Common myeloid progenitor, CD34-positive (primary cell): ENCODE data around the gene MSANTD3.
"Not testable (repeated sequence)": the region's sequence is repeated elsewhere in the genome, so short reads cannot be mapped to it uniquely, and the experiment has no call there.

ENCODE experiments used
- CTCF ChIA-PET: fragments of 350-600 bp; sonication (Branson Sonifier 250); formaldehyde crosslinking; loops from one replicate; lab custom pipeline; 2021; ENCODE audit warnings: antibody characterized with exemption; lab: Charles Lee
- POLR2A ChIA-PET: fragments of 350-600 bp; sonication (Branson Sonifier 250); formaldehyde crosslinking; loops from one replicate; lab custom pipeline; 2021; ENCODE audit warnings: antibody characterized with exemption; lab: Charles Lee
- DNase-seq, 3 donors: peaks; one replicate each; pipeline versions ENCODE4 v3.0.0 to v3.0.0-alpha.2; 2013
- H3K27ac ChIP-seq, 2 experiments: 1 replicate in 1 of 2; 2 replicates in 1 of 2; pipeline ENCODE4 v1.7.0; 2013; ENCODE audit warnings: inconsistent platforms in 2 of 2, low read length in 2 of 2, mild to moderate bottlenecking in 2 of 2, low read depth in 1 of 2, moderate library complexity in 1 of 2; ENCODE audit not compliant: severe bottlenecking in 2 of 2, insufficient read depth in 1 of 2, poor library complexity in 1 of 2
- H3K27me3 ChIP-seq, 5 experiments: replicated peaks in 2 of 5; 1 replicate in 3 of 5; 2 replicates in 2 of 5; pipeline versions ENCODE4 v1.6.1 to v1.7.0; 2013; ENCODE audit warnings: low read length in 4 of 5, mild to moderate bottlenecking in 2 of 5, moderate library complexity in 2 of 5, inconsistent platforms in 1 of 5; ENCODE audit not compliant: insufficient read depth in 5 of 5, control insufficient read depth in 4 of 5
- H3K36me3 ChIP-seq, 4 experiments: 1 replicate in 2 of 4; 2 replicates in 2 of 4; pipeline versions ENCODE4 v1.6.1 to v1.7.0; 2013; ENCODE audit warnings: low read length in 3 of 4, control low read depth in 1 of 4, mild to moderate bottlenecking in 1 of 4; ENCODE audit not compliant: control insufficient read depth in 4 of 4, insufficient read depth in 4 of 4
- H3K4me1 ChIP-seq, 4 experiments: 1 replicate in 3 of 4; 2 replicates in 1 of 4; pipeline versions ENCODE4 v1.6.1 to v1.7.1; 2013; ENCODE audit warnings: low read length in 3 of 4, mild to moderate bottlenecking in 3 of 4, control low read depth in 1 of 4, inconsistent platforms in 1 of 4, moderate library complexity in 1 of 4; ENCODE audit not compliant: control insufficient read depth in 4 of 4, insufficient read depth in 4 of 4; ENCODE audit errors: control extremely low read depth in 1 of 4
- H3K4me3 ChIP-seq, 7 experiments: 1 replicate in 4 of 7; 2 replicates in 3 of 7; pipeline versions ENCODE4 v1.5.1 to v1.7.0; 2013; ENCODE audit warnings: mild to moderate bottlenecking in 7 of 7, low read length in 6 of 7, moderate library complexity in 6 of 7, inconsistent platforms in 2 of 7, low read depth in 2 of 7, control low read depth in 1 of 7; ENCODE audit not compliant: insufficient read depth in 4 of 7, control insufficient read depth in 1 of 7; ENCODE audit errors: extremely low read depth in 1 of 7
- H3K9me3 ChIP-seq, 5 experiments: 1 replicate in 4 of 5; 2 replicates in 1 of 5; pipeline versions ENCODE4 v1.6.1 to v1.7.1; 2013; ENCODE audit warnings: low read length in 4 of 5, mild to moderate bottlenecking in 2 of 5, inconsistent platforms in 1 of 5, low read depth in 1 of 5, moderate library complexity in 1 of 5; ENCODE audit not compliant: control insufficient read depth in 4 of 5, insufficient read depth in 2 of 5; ENCODE audit errors: control extremely low read depth in 1 of 5
- WGBS: methylation state at CpG from one replicate; pipeline ENCODE4 v1.1.5; 2013; ENCODE audit not compliant: insufficient coverage; 5-methylcytosine and 5-hydroxymethylcytosine counted together

Gene MSANTD3

DNA sequence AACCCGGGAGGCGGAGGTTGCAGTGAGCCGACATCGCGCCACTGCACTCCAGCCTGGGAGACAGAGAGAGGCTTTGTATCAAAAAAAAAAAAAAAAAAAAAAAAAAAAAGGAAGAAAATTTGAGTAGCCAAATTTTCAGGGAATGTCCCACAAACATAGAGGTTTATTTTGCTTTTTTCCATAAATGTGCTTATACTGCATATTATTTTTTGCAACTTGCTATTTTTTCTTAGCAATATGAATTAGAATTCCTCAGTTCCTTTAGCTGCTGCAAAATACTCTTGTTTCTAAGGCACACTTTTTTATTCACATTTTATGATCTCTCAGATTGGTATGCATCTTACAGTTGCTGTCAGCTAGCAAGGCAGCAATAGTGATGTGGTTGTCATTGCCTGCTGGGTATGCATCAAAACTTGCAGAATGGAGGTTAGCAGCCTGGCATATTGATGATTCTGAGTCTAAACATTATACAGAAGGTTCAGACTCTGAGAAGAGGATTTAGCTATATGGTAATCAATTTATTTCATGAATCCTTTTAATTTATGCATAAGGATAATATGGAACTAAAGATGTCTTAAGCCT, 13.0 kb upstream of the MSANTD3 start:
- Histone ChIP-seq H3K27ac (no peak overlapping the region), H3K4me1 (peaks cover 2 to 10% (median 7%) of the 10 kb centered on the region in 4 experiments), H3K36me3 (no peaks in the 10 kb centered on the region), H3K4me3 (no peak overlapping the region), H3K27me3 (no peaks in the 10 kb centered on the region), H3K9me3 (no peaks in the 10 kb centered on the region)
- DNase-seq = no peak
- ChIA-PET POLR2A (interaction anchor here (0.8 kb wide), 1 partner anchor 13 kb away, joined by 3 read pairs; the partner anchor contains the start of gene MSANTD3), CTCF (interaction anchor here (1.1 kb wide), 1 partner anchor 9 kb away, joined by 5 read pairs; no protein-coding TSS in a partner anchor)
- WGBS = 92% methylated on average over 4 of the region's 5 CpGs

DNA sequence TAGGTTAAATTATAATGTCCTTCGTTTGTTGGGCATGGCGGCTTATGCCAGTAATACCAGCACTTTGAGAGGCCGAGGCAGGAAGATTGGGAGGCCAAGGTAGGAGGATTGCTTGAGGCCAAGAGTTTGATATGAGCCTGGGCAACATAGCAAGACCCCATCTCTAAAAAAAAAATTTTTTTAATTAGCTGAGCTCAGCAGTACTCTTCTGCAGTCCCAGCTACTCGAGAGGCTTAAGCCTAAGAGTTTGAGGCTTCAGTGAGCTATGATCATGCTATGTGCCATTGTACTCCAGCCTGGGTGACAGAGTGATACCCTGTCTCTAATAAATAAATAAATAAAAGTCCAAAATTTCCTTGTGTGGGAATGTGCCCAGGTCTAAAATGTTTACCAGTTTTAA, 9.1 kb upstream of the MSANTD3 start:
- Histone ChIP-seq H3K9me3 (no peaks in the 10 kb centered on the region), H3K36me3 (no peaks in the 10 kb centered on the region), H3K4me1 (no peaks in the 10 kb centered on the region), H3K27me3 (no peaks in the 10 kb centered on the region), H3K4me3 (no peak overlapping the region), H3K27ac (no peak overlapping the region)
- ChIA-PET CTCF (interaction anchor here (1.4 kb wide), 1 partner anchor 9 kb away, joined by 4 read pairs; the partner anchor contains the start of gene MSANTD3), POLR2A (no interaction called here)
- 100% methylated on average over 1 of the region's 4 CpGs for WGBS
- DNase-seq = no peak

DNA sequence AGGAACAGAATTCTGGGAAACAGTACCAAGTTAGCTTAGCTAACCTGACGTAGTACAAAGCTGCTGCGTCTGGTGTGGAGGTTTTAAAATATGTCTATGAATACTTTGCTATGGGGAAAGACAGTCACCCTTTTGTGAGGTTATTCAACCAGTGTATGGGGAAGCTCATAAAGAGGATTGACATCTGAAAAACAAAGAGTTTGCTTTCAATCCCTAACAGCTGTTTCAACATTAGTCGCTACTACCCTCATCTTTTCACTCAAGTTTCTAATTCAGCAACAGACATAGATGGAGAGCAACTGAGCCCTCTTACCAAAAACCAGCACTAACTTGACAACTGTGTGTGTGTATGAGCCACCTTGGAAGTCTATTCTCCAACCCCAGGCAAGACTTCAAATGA, 7.8 kb upstream of the MSANTD3 start:
- no peaks in the 10 kb centered on the region for H3K36me3 ChIP-seq
- no peak overlapping the region for H3K4me3 ChIP-seq
- DNase-seq = no peak
- no peaks in the 10 kb centered on the region for H3K4me1 ChIP-seq
- WGBS = 100% methylated on average over 2 of the region's 3 CpGs
- H3K27me3 ChIP-seq = no peaks in the 10 kb centered on the region
- ChIA-PET POLR2A (interaction anchor here (0.6 kb wide), 1 partner anchor 11 kb away, joined by 3 read pairs; no protein-coding TSS in a partner anchor), CTCF (interaction anchor here (0.8 to 1.1 kb wide), 3 partner anchors 13 to 96 kb away, joined by 3 read pairs; no protein-coding TSS in a partner anchor)
- H3K27ac ChIP-seq = no peak overlapping the region
- no peaks in the 10 kb centered on the region for H3K9me3 ChIP-seq

DNA sequence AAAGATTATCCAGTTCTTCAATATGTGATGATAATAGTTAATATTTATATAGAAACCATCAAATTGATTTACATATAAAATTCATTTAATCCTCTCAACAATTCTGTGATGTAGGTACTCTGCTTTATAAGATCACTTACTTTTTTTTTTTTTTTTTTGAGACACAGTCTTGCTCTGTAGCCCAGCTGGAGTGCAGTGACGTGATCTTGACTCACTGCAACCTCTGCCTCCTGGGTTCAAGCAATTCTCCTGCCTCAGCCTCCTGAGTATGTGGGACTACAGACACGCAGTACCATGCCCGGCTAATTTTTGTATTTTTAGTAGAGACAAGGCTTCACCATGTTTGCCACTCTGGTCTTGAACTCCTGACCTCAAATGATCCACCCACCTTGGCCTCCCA, 5.8 kb upstream of the MSANTD3 start:
- H3K36me3 ChIP-seq, DNase-seq, POLR2A ChIA-PET, H3K4me1 ChIP-seq, H3K27me3 ChIP-seq, H3K27ac ChIP-seq, CTCF ChIA-PET, H3K4me3 ChIP-seq, H3K9me3 ChIP-seq: not testable (repeated sequence)
- WGBS = 100% methylated on average over 2 of the region's 3 CpGs

GRCh38 chr9:100425758-100426157, 1.2 kb upstream of the MSANTD3 start:
- ChIA-PET POLR2A (interaction anchor here (0.6 kb wide), 1 partner anchor 1010 kb away, joined by 6 read pairs; no protein-coding TSS in a partner anchor), CTCF (interaction anchor here (0.7 to 2.5 kb wide), 5 partner anchors 12 to 1159 kb away, joined by 3 to 10 read pairs (median 3); no protein-coding TSS in a partner anchor)
- Histone ChIP-seq H3K27me3 (no peaks in the 10 kb centered on the region), H3K4me3 (peak overlapping the region in 1 of 7 experiments; percentile 79), H3K4me1 (peaks cover 5 to 27% (median 18%) of the 10 kb centered on the region in 4 experiments), H3K9me3 (no peaks in the 10 kb centered on the region), H3K27ac (peak overlapping the region in 1 of 2 experiments; percentile 86), H3K36me3 (no peaks in the 10 kb centered on the region)
- WGBS = 83% methylated on average over 1 of the region's 1 CpG
- DNase-seq = no peak

GRCh38 chr9:100426189-100426529, 784 bp upstream of the MSANTD3 start:
- POLR2A ChIA-PET = interaction anchor here (1.1 to 1.6 kb wide), 2 partner anchors 12 to 74 kb away, joined by 3 to 6 read pairs; partner anchors contain the start of gene TEX10
- WGBS = 0% methylated on average over 1 of the region's 7 CpGs
- H3K4me3 ChIP-seq = peak overlapping the region; percentile 65 to 90 (median 74)

More at GRCh38 chr9:100426189-100426529, 784 bp upstream of the MSANTD3 start:
- H3K9me3 ChIP-seq = no peaks in the 10 kb centered on the region
- H3K36me3 ChIP-seq = no peaks in the 10 kb centered on the region
- DNase-seq = peak in 1 of 3 donors; percentile 47
- peak overlapping the region; percentile 51 to 86 for H3K27ac ChIP-seq
- CTCF ChIA-PET = interaction anchor here (0.7 to 2.5 kb wide), 7 partner anchors 8 to 170 kb away, joined by 3 to 10 read pairs (median 3); no protein-coding TSS in a partner anchor
- no peaks in the 10 kb centered on the region for H3K27me3 ChIP-seq
- peaks cover 5 to 27% (median 18%) of the 10 kb centered on the region in 4 experiments for H3K4me1 ChIP-seq
